Measurements from ENCODE around the gene CELF2. TPM values are rescaled to one million over a fixed set of nuclear protein-coding genes. Genes with fewer than 3 reads are reported as not detected.

CELF2 gene
- total and polyA plus RNA-seq, 7 donors = 6.0 to 83.1 (median 48.9) TPM

- DNase-seq = no peak
- TF ChIP-seq POLR2A (IDR thresholded peaks at IDR 0.05) (no peak), POLR2AphosphoS5 (IDR thresholded peaks at IDR 0.05) (no peak), CTCF (IDR thresholded peaks at IDR 0.05) (no peak), EP300 (IDR thresholded peaks at IDR 0.05) (no peak)
- intact Hi-C loops (cut with DNase I) = no loop called here
- Histone ChIP-seq H3K36me3 (peaks cover 0 to 21% (median 0%) of the 10 kb centered on the region in 4 donors), H3K27me3 (no peaks in the 10 kb centered on the region), H3K27ac (no peak overlapping the region), H3K4me3 (no peak overlapping the region), H3K9me3 (no peaks in the 10 kb centered on the region), H3K4me1 (peaks cover 0 to 9% (median 2%) of the 10 kb centered on the region in 4 donors)
- WGBS, 2 donors = 66 to 87% methylated on average over 8 of the region's 8 CpGs
Measured at GRCh38 chr10:11334436-11334835, 316.8 kb downstream of the CELF2 start.

- H3K36me3 ChIP-seq = peaks cover 0 to 19% (median 0%) of the 10 kb centered on the region in 4 donors
- no peak for DNase-seq
- peaks cover 0 to 8% (median 2%) of the 10 kb centered on the region in 4 donors for H3K4me1 ChIP-seq
- H3K9me3 ChIP-seq = no peaks in the 10 kb centered on the region
- no peak overlapping the region for H3K27ac ChIP-seq
- no peak overlapping the region for H3K4me3 ChIP-seq
- TF ChIP-seq CTCF (IDR thresholded peaks at IDR 0.05) = no peak
- no peak for TF ChIP-seq POLR2AphosphoS5 (IDR thresholded peaks at IDR 0.05)
- TF ChIP-seq EP300 (IDR thresholded peaks at IDR 0.05) = no peak
- no peak for TF ChIP-seq POLR2A (IDR thresholded peaks at IDR 0.05)
- H3K27me3 ChIP-seq = no peaks in the 10 kb centered on the region
- intact Hi-C loops (cut with DNase I) = no loop called here
- 60 to 86% methylated on average over 12 of the region's 12 CpGs for WGBS, 2 donors
Measured at GRCh38 chr10:11335167-11335652, 317.5 kb downstream of the CELF2 start.

- Histone ChIP-seq H3K27me3 (no peaks in the 10 kb centered on the region), H3K27ac (no peak overlapping the region), H3K4me3 (no peak overlapping the region), H3K4me1 (peaks cover 0 to under 1% (median 0%) of the 10 kb centered on the region in 4 donors), H3K36me3 (peaks cover 0 to 16% (median 0%) of the 10 kb centered on the region in 4 donors), H3K9me3 (no peaks in the 10 kb centered on the region)
- DNase-seq = no peak
- intact Hi-C loops (cut with DNase I) = no loop called here
- 90 to 93% methylated on average over 12 of the region's 12 CpGs for WGBS, 2 donors
- TF ChIP-seq EP300 (IDR thresholded peaks at IDR 0.05) = no peak
- TF ChIP-seq POLR2AphosphoS5 (IDR thresholded peaks at IDR 0.05) = no peak
- TF ChIP-seq POLR2A (IDR thresholded peaks at IDR 0.05) = no peak
- TF ChIP-seq CTCF (IDR thresholded peaks at IDR 0.05) = no peak
Measured at GRCh38 chr10:11335881-11336430, 318.3 kb downstream of the CELF2 start.

- TF ChIP-seq POLR2AphosphoS5 (IDR thresholded peaks at IDR 0.05) (no peak), EP300 (IDR thresholded peaks at IDR 0.05) (no peak)
- H3K27ac ChIP-seq = no peak overlapping the region
- H3K36me3 ChIP-seq = peaks cover 0 to 16% (median 0%) of the 10 kb centered on the region in 4 donors
- no peak for DNase-seq
- no peaks in the 10 kb centered on the region for H3K27me3 ChIP-seq
- intact Hi-C loops (cut with DNase I) = no loop called here
- no peaks in the 10 kb centered on the region for H3K4me1 ChIP-seq
- 78 to 93% methylated on average over 8 of the region's 8 CpGs for WGBS, 2 donors
- H3K4me3 ChIP-seq = no peak overlapping the region
- H3K9me3 ChIP-seq = no peaks in the 10 kb centered on the region
Measured at GRCh38 chr10:11336722-11337162, 319.1 kb downstream of the CELF2 start.

GRCh38 chr10:11337516-11337915 lies 319.8 kb downstream of the CELF2 start:
- 61 to 84% methylated on average over 15 of the region's 15 CpGs for WGBS, 2 donors
- TF ChIP-seq EP300 (IDR thresholded peaks at IDR 0.05) (no peak), POLR2A (IDR thresholded peaks at IDR 0.05) (no peak), POLR2AphosphoS5 (IDR thresholded peaks at IDR 0.05) (no peak), CTCF (IDR thresholded peaks at IDR 0.05) (no peak)

More at GRCh38 chr10:11337516-11337915, 319.8 kb downstream of the CELF2 start:
- Histone ChIP-seq H3K4me1 (no peaks in the 10 kb centered on the region), H3K9me3 (no peaks in the 10 kb centered on the region), H3K27me3 (no peaks in the 10 kb centered on the region), H3K4me3 (no peak overlapping the region), H3K36me3 (peaks cover 0 to 13% (median 0%) of the 10 kb centered on the region in 4 donors), H3K27ac (no peak overlapping the region)
- intact Hi-C loops (cut with DNase I) = no loop called here
- no peak for DNase-seq

Measured in sigmoid colon (tissue), 7 donors.